NCI-H1092 treated with DMSO at 0.1 percent for 48 hours (cell line): Measurements from ENCODE around the gene RGS12.

Experiments used
- DNase-seq: peaks from one replicate; lab custom pipeline; 2025; lab: John Stamatoyannopoulos, UW

RGS12 gene, protein sequence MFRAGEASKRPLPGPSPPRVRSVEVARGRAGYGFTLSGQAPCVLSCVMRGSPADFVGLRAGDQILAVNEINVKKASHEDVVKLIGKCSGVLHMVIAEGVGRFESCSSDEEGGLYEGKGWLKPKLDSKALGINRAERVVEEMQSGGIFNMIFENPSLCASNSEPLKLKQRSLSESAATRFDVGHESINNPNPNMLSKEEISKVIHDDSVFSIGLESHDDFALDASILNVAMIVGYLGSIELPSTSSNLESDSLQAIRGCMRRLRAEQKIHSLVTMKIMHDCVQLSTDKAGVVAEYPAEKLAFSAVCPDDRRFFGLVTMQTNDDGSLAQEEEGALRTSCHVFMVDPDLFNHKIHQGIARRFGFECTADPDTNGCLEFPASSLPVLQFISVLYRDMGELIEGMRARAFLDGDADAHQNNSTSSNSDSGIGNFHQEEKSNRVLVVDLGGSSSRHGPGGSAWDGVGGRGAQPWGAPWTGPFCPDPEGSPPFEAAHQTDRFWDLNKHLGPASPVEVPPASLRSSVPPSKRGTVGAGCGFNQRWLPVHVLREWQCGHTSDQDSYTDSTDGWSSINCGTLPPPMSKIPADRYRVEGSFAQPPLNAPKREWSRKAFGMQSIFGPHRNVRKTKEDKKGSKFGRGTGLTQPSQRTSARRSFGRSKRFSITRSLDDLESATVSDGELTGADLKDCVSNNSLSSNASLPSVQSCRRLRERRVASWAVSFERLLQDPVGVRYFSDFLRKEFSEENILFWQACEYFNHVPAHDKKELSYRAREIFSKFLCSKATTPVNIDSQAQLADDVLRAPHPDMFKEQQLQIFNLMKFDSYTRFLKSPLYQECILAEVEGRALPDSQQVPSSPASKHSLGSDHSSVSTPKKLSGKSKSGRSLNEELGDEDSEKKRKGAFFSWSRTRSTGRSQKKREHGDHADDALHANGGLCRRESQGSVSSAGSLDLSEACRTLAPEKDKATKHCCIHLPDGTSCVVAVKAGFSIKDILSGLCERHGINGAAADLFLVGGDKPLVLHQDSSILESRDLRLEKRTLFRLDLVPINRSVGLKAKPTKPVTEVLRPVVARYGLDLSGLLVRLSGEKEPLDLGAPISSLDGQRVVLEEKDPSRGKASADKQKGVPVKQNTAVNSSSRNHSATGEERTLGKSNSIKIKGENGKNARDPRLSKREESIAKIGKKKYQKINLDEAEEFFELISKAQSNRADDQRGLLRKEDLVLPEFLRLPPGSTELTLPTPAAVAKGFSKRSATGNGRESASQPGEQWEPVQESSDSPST (N-terminal part only)

GRCh38 chr4:3292571-3293400, at the start of gene RGS12:
Gene RGS12 (plus strand): TSS chr4:3293021. CDS start chr4:3316171, 23,150 bp downstream.
- peak; percentile 83 for DNase-seq

- no peak for DNase-seq
Observed at GRCh38 chr4:3243136-3243780, 49.6 kb upstream of the RGS12 start.

GRCh38 chr4:3244002-3244401, 48.8 kb upstream of the RGS12 start:
- no peak for DNase-seq

DNA sequence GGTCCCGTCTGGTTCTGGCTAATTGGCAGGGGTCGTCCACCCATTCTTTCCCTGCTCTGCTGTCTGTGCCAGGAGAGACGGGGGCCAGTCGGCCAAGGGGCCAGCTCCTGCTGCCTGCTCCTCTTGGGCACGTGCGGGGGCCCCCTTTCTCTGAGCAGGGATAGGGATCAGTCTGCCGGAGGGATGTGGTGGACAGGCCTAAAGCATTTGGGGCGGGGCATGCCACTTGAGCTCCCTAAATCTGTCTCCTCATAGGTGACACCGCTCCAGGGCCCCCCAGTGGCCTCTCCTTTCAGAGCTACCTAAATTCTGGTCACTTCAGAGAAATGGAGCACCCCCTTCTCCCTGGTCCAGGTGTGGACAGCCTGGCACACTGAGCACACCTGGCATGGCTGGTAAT, 48.1 kb upstream of the RGS12 start:
- DNase-seq, result no peak

DNA sequence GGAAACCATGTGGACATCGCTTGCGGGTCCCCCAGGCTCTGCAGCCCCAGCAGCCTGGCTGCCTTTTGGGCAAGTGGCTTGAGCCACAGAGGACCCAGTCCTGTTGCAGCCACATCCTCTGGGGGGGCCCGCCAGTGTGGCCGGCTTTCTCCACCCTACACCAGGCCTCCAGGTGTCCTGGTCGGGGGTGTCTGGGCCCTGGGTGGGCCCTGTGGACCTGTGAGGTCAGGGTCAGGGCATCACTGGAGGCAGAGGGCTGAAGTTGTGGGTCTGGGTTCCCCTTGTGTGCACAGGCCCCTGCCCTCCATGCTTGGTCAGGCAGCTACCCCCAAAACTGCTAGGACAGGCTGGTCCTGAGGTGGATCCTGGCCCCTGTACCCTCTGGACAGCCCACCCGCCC, 47.1 kb upstream of the RGS12 start:
- no peak for DNase-seq

GRCh38 chr4:3246458-3247398, 46.1 kb upstream of the RGS12 start:
- DNase-seq, result no peak

DNA sequence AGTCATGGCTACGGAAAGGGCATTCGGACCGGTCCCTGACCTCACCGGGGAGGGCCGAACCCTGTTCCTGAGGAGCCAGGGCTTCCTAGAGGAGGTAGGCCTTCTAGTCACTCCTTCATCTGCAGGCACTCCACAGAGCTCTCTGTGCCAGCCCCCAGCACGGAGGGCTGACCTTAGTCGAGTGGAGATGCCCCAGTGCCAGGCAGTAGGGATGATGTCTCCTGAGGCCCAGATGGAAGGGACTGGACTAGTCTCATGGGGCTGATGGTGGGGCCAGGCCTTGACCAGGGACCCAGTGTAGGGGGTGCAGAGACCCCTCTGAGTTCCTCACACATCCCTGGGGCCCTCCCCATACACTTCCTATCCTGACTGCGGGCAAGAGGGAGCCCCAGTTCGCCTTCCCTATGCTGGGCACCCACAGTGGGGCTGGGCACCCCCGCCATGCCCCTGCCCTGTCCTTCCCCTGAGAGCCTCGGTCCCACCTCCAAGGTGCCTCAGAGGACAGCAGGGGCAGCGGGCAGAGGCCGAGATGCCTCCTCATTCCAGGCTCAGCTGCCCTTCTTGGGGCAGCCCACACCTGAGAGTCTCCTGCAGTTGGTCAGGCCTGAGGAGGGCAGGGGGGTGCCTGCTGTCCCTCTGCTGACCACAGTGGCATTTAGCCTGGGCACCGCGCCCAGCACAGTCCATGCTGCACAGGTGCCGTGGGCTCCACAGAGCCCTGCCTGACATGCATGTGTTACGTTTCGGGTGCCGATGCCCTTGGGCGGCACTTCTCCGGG, 45.2 kb upstream of the RGS12 start:
- no peak for DNase-seq

DNA sequence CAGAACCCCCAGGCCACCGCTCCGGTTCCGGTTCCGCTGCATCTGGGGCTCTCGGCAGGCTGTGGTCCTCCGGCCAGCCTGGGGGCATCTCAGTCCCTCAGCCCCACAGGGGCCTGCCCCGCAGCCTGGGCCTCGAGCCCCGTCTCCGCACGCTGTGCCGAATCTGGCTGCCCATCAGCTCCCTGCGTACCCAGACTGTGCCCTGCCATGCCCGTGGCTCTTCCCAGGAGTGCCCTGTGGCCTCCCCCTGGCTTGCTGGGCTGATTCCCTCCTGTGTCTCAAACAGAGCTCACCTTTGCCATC, 44.7 kb upstream of the RGS12 start:
- DNase-seq, result no peak

GRCh38 chr4:3248811-3249661, 43.8 kb upstream of the RGS12 start, which contains the start of gene MSANTD1:
Gene MSANTD1 (plus strand): TSS chr4:3249159. CDS start chr4:3249223, 64 bp downstream.
- DNase-seq, result no peak

DNA sequence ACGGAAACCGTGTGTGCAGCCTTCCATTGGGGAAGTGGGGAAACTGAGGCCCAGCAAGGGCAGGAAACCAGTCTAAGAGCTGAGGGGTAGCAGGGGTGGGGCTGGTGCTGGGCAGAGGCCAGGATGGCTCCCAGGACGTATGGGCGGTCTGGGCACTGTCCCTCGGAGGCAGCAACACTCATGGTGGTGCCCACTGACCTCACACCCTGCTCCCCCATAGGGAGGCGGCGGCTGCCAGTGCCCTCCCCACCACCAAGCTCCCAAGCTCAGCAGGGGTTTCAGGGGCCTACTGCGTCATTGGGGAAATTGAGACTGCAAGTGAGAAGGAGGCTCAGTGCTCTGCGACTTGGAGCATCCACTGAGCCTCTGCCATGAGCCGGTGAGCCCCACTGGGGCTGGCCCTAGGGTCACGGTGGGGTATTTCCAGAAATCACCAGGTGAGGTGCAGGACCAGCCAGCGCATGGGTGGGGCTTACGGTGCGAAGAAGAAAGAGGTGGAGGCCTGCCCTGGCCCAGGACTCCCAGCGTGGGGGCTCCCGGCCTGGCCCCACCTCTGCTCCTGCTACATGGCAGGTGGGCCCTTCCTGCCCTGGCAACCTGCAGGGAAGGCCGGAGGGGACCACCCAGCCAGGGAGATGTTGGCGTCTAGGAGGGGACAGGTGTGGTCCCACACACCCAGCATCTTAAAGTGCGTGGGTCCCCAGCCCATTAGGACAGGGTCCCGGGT, 42.9 kb upstream of the RGS12 start:
- DNase-seq, result no peak

GRCh38 chr4:3250438-3250955, 42.3 kb upstream of the RGS12 start:
- no peak for DNase-seq

- peak; percentile 47 for DNase-seq
Observed at GRCh38 chr4:3250956-3251690, 41.7 kb upstream of the RGS12 start.

GRCh38 chr4:3251691-3252479, 40.9 kb upstream of the RGS12 start:
- DNase-seq, result no peak

DNA sequence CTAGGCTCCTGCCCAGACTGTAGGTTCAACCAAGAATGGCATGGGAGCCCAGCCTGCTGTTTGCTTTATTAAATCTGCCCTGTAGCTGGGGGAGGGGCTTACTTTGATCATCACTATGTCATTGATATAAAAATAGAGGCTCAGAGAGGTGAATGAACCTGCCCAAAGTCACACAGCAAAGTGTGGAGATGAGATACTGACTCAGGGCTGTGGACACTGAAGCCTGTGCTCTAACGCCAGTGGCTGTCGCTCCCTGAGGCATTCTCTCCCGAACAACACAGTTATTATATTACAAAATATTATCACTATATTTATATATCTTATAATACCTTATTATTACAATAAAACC, 40.4 kb upstream of the RGS12 start:
- DNase-seq, result no peak

- no peak for DNase-seq
Observed at GRCh38 chr4:3252831-3253641, 39.8 kb upstream of the RGS12 start.
